HEK293 (cell line): ENCODE results near the gene SNAPC2.

Experiments used
- BCL11B ChIP-seq: fragments of 450-650 bp; formaldehyde crosslinking; IDR thresholded peaks from 2 replicates; pipeline ENCODE4 v1.5.1; 2016; ENCODE audit warnings: low read depth, missing biosample characterization, missing genetic modification characterization
- PRDM4 ChIP-seq: fragments of 450-650 bp; formaldehyde crosslinking; IDR thresholded peaks from 2 replicates; pipeline ENCODE4 v1.5.1; 2017; ENCODE audit warnings: missing biosample characterization, missing genetic modification characterization
- YY2 ChIP-seq: fragments of 450-650 bp; formaldehyde crosslinking; IDR thresholded peaks from 2 replicates; pipeline ENCODE4 v1.5.1; 2016; ENCODE audit warnings: missing biosample characterization, missing genetic modification characterization
- ZBTB10 ChIP-seq: fragments of 450-650 bp; formaldehyde crosslinking; IDR thresholded peaks from 2 replicates; pipeline ENCODE4 v1.5.1; 2016; ENCODE audit warnings: missing biosample characterization, missing genetic modification characterization
- ZNF2 ChIP-seq: fragments of 450-650 bp; formaldehyde crosslinking; IDR thresholded peaks from 2 replicates; pipeline ENCODE4 v1.5.1; 2016; ENCODE audit warnings: missing biosample characterization, missing genetic modification characterization
- ZNF292 ChIP-seq: fragments of 450-650 bp; formaldehyde crosslinking; IDR thresholded peaks from 2 replicates; pipeline ENCODE4 v1.5.1; 2016; ENCODE audit warnings: low read depth, missing biosample characterization, missing genetic modification characterization, borderline replicate concordance
- ZNF394 ChIP-seq: fragments of 450-650 bp; formaldehyde crosslinking; IDR thresholded peaks from 2 replicates; pipeline ENCODE4 v1.5.1; 2016; ENCODE audit warnings: missing biosample characterization, missing genetic modification characterization, mild to moderate bottlenecking, moderate library complexity, borderline replicate concordance
- ZNF488 ChIP-seq: fragments of 450-650 bp; formaldehyde crosslinking; IDR thresholded peaks from 2 replicates; pipeline ENCODE4 v1.5.1; 2016; ENCODE audit warnings: missing biosample characterization, missing genetic modification characterization
- ZNF704 ChIP-seq: fragments of 450-650 bp; formaldehyde crosslinking; IDR thresholded peaks from 2 replicates; pipeline ENCODE4 v1.5.1; 2016; ENCODE audit warnings: missing biosample characterization, missing genetic modification characterization
- ZNF768 ChIP-seq: fragments of 450-650 bp; formaldehyde crosslinking; IDR thresholded peaks from 2 replicates; pipeline ENCODE4 v1.5.1; 2018; ENCODE audit warnings: missing biosample characterization, mild to moderate bottlenecking, missing genetic modification characterization
- TF ChIP-seq, protein P1 (sequence below): fragments of 450-650 bp; formaldehyde crosslinking; IDR thresholded peaks from 2 replicates; pipeline ENCODE4 v1.5.1; 2016; ENCODE audit warnings: missing biosample characterization, missing genetic modification characterization
- TF ChIP-seq, protein P2 (sequence below): fragments of 450-650 bp; IDR thresholded peaks from 2 replicates; pipeline ENCODE4 v1.5.1; 2018; ENCODE audit warnings: missing biosample characterization, mild to moderate bottlenecking, missing genetic modification characterization
- TF ChIP-seq, protein P3 (sequence below): fragments of 450-650 bp; formaldehyde crosslinking; IDR thresholded peaks from 2 replicates; pipeline ENCODE4 v1.5.1; 2016; ENCODE audit warnings: missing biosample characterization, missing genetic modification characterization, low read depth
- TF ChIP-seq, protein P4 (sequence below): fragments of 450-650 bp; formaldehyde crosslinking; IDR thresholded peaks from 2 replicates; pipeline ENCODE4 v1.5.1; 2016; ENCODE audit warnings: missing biosample characterization, missing genetic modification characterization
- TF ChIP-seq, protein P5 (sequence below): fragments of 450-650 bp; formaldehyde crosslinking; IDR thresholded peaks from 2 replicates; pipeline ENCODE4 v1.5.1; 2016; ENCODE audit warnings: missing biosample characterization, missing genetic modification characterization
- TF ChIP-seq, protein P6 (sequence below): fragments of 450-650 bp; formaldehyde crosslinking; IDR thresholded peaks from 2 replicates; pipeline ENCODE4 v1.5.1; 2017; ENCODE audit warnings: missing biosample characterization, missing genetic modification characterization

The SNAPC2 gene

DNA sequence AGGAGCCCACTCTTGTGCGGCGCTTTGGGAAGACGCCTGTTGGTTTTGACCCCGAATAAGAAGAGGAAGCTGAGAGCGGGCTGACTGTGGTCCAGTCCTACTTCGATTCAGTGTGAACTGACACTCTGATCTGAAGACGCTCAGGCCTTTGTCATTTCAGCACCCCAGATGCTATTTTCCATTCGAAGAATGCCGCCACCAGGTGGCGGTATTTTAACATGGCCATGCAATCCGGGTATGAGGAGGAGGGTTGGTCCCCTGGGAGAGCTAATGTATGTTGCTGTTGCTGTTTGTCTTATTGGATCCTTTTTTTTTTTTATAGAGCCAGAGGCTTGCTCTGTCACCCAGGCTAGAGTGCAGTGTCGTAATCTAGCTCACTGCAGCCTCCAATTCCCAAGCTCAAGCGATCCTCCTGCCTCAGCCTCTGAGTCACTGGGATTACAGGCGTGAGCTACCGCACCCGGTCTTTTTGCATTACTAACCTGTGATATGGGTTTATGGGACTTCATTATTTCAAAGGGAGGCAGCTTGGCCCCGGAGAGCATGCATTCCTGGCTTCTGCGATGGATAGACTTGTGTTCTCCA lies 24.1 kb downstream of the SNAPC2 start (continued):
- peak; percentile 59; the same call in 1 of the 2 replicates for TF ChIP-seq YY2 (tag by site-specific recombination)
- TF ChIP-seq, protein P1, sequence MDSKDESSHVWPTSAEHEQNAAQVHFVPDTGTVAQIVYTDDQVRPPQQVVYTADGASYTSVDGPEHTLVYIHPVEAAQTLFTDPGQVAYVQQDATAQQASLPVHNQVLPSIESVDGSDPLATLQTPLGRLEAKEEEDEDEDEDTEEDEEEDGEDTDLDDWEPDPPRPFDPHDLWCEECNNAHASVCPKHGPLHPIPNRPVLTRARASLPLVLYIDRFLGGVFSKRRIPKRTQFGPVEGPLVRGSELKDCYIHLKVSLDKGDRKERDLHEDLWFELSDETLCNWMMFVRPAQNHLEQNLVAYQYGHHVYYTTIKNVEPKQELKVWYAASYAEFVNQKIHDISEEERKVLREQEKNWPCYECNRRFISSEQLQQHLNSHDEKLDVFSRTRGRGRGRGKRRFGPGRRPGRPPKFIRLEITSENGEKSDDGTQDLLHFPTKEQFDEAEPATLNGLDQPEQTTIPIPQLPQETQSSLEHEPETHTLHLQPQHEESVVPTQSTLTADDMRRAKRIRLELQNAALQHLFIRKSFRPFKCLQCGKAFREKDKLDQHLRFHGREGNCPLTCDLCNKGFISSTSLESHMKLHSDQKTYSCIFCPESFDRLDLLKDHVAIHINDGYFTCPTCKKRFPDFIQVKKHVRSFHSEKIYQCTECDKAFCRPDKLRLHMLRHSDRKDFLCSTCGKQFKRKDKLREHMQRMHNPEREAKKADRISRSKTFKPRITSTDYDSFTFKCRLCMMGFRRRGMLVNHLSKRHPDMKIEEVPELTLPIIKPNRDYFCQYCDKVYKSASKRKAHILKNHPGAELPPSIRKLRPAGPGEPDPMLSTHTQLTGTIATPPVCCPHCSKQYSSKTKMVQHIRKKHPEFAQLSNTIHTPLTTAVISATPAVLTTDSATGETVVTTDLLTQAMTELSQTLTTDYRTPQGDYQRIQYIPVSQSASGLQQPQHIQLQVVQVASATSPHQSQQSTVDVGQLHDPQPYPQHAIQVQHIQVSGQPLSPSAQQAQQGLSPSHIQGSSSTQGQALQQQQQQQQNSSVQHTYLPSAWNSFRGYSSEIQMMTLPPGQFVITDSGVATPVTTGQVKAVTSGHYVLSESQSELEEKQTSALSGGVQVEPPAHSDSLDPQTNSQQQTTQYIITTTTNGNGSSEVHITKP, result 0 out of 2 replicates have a peak, but pooled peaks have one; percentile 17
- TF ChIP-seq, protein P2, sequence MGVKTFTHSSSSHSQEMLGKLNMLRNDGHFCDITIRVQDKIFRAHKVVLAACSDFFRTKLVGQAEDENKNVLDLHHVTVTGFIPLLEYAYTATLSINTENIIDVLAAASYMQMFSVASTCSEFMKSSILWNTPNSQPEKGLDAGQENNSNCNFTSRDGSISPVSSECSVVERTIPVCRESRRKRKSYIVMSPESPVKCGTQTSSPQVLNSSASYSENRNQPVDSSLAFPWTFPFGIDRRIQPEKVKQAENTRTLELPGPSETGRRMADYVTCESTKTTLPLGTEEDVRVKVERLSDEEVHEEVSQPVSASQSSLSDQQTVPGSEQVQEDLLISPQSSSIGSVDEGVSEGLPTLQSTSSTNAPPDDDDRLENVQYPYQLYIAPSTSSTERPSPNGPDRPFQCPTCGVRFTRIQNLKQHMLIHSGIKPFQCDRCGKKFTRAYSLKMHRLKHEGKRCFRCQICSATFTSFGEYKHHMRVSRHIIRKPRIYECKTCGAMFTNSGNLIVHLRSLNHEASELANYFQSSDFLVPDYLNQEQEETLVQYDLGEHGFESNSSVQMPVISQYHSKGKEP, result 0 out of 2 replicates have a peak, but pooled peaks have one; percentile 5
- TF ChIP-seq, protein P3, sequence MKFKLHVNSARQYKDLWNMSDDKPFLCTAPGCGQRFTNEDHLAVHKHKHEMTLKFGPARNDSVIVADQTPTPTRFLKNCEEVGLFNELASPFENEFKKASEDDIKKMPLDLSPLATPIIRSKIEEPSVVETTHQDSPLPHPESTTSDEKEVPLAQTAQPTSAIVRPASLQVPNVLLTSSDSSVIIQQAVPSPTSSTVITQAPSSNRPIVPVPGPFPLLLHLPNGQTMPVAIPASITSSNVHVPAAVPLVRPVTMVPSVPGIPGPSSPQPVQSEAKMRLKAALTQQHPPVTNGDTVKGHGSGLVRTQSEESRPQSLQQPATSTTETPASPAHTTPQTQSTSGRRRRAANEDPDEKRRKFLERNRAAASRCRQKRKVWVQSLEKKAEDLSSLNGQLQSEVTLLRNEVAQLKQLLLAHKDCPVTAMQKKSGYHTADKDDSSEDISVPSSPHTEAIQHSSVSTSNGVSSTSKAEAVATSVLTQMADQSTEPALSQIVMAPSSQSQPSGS, result 0 out of 2 replicates have a peak, but pooled peaks have one; percentile 36
- no peak for TF ChIP-seq ZNF704 (tag by site-specific recombination)
- TF ChIP-seq ZNF768 (tag by site-specific recombination), result no peak
- no peak for TF ChIP-seq ZNF292 (tag by site-specific recombination)
- no peak for TF ChIP-seq ZNF488 (tag by site-specific recombination)
- TF ChIP-seq, protein P4, sequence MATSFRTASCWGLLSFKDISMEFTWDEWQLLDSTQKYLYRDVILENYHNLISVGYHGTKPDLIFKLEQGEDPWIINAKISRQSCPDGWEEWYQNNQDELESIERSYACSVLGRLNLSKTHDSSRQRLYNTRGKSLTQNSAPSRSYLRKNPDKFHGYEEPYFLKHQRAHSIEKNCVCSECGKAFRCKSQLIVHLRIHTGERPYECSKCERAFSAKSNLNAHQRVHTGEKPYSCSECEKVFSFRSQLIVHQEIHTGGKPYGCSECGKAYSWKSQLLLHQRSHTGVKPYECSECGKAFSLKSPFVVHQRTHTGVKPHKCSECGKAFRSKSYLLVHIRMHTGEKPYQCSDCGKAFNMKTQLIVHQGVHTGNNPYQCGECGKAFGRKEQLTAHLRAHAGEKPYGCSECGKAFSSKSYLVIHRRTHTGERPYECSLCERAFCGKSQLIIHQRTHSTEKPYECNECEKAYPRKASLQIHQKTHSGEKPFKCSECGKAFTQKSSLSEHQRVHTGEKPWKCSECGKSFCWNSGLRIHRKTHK, result no peak
- TF ChIP-seq, protein P5, sequence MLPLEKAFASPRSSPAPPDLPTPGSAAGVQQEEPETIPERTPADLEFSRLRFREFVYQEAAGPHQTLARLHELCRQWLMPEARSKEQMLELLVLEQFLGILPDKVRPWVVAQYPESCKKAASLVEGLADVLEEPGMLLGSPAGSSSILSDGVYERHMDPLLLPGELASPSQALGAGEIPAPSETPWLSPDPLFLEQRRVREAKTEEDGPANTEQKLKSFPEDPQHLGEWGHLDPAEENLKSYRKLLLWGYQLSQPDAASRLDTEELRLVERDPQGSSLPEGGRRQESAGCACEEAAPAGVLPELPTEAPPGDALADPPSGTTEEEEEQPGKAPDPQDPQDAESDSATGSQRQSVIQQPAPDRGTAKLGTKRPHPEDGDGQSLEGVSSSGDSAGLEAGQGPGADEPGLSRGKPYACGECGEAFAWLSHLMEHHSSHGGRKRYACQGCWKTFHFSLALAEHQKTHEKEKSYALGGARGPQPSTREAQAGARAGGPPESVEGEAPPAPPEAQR (tag by site-specific recombination), result 0 out of 2 replicates have a peak, but pooled peaks have one; percentile 31
- 0 out of 2 replicates have a peak, but pooled peaks have one; percentile 47 for TF ChIP-seq ZNF394
- no peak for TF ChIP-seq PRDM4 (tag by site-specific recombination)
- TF ChIP-seq BCL11B (tag by site-specific recombination), result no peak
- peak; percentile 74 for TF ChIP-seq ZBTB10 (tag by site-specific recombination)
- TF ChIP-seq, protein P6, sequence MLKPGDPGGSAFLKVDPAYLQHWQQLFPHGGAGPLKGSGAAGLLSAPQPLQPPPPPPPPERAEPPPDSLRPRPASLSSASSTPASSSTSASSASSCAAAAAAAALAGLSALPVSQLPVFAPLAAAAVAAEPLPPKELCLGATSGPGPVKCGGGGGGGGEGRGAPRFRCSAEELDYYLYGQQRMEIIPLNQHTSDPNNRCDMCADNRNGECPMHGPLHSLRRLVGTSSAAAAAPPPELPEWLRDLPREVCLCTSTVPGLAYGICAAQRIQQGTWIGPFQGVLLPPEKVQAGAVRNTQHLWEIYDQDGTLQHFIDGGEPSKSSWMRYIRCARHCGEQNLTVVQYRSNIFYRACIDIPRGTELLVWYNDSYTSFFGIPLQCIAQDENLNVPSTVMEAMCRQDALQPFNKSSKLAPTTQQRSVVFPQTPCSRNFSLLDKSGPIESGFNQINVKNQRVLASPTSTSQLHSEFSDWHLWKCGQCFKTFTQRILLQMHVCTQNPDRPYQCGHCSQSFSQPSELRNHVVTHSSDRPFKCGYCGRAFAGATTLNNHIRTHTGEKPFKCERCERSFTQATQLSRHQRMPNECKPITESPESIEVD, result no peak
- peak; percentile 87 for TF ChIP-seq ZNF2 (tag by site-specific recombination)
